IPS-NIHi7 (cell line): ENCODE results near the gene RAD51B.
"Not testable (repeated sequence)": the region's sequence is repeated elsewhere in the genome, so short reads cannot be mapped to it uniquely, and the experiment has no call there.

Experiments
- DNase-seq: peaks from one replicate; pipeline ENCODE4 v3.0.0; 2012; ENCODE audit warnings: mixed read lengths; ENCODE audit errors: extremely low spot score

Gene RAD51B

GRCh38 chr14:67949771-67950170 is 130.2 kb downstream of the RAD51B start:
- DNase-seq, result no peak

- no peak for DNase-seq
Measured at GRCh38 chr14:67950386-67950785, 130.8 kb downstream of the RAD51B start.

- DNase-seq, result no peak
Measured at GRCh38 chr14:67951529-67952135, 132.1 kb downstream of the RAD51B start.

GRCh38 chr14:67952381-67952780 is 132.8 kb downstream of the RAD51B start:
- DNase-seq, result no peak

- DNase-seq, result no peak
Measured at GRCh38 chr14:67952786-67953185, 133.2 kb downstream of the RAD51B start.

GRCh38 chr14:67955261-67955660 is 135.7 kb downstream of the RAD51B start:
- no peak for DNase-seq

- no peak for DNase-seq
Measured at GRCh38 chr14:67957946-67958345, 138.4 kb downstream of the RAD51B start.

- DNase-seq, result no peak
Measured at GRCh38 chr14:67961676-67962075, 142.1 kb downstream of the RAD51B start.

GRCh38 chr14:67962215-67962644 is 142.7 kb downstream of the RAD51B start:
- no peak for DNase-seq

- DNase-seq, result no peak
Measured at GRCh38 chr14:67963545-67963944, 144.0 kb downstream of the RAD51B start.

- DNase-seq, result no peak
Measured at GRCh38 chr14:67963960-67964812, 144.6 kb downstream of the RAD51B start.

- no peak for DNase-seq
Measured at GRCh38 chr14:67965696-67966095, 146.1 kb downstream of the RAD51B start.

- DNase-seq, result no peak
Measured at GRCh38 chr14:67967206-67967605, 147.6 kb downstream of the RAD51B start.

- DNase-seq, result not testable (repeated sequence)
Measured at GRCh38 chr14:67967970-67968369, 148.4 kb downstream of the RAD51B start.

- no peak for DNase-seq
Measured at GRCh38 chr14:67970923-67971322, 151.3 kb downstream of the RAD51B start.

GRCh38 chr14:67971627-67972625 is 152.3 kb downstream of the RAD51B start:
- no peak for DNase-seq

- DNase-seq, result no peak
Measured at GRCh38 chr14:67973436-67973835, 153.9 kb downstream of the RAD51B start.

- DNase-seq, result no peak
Measured at GRCh38 chr14:67975470-67975869, 155.9 kb downstream of the RAD51B start.

- no peak for DNase-seq
Measured at GRCh38 chr14:67977434-67978034, 158.0 kb downstream of the RAD51B start.

- no peak for DNase-seq
Measured at GRCh38 chr14:67978749-67979148, 159.2 kb downstream of the RAD51B start.
